Cerebellar nuclear complex (tissue), 1 donor: ENCODE results near the gene NGEF.

Experiments used
- DNase-seq, 2 experiments: peaks; one replicate each; lab custom pipeline; 2025; lab: John Stamatoyannopoulos, UW

Gene NGEF

DNA sequence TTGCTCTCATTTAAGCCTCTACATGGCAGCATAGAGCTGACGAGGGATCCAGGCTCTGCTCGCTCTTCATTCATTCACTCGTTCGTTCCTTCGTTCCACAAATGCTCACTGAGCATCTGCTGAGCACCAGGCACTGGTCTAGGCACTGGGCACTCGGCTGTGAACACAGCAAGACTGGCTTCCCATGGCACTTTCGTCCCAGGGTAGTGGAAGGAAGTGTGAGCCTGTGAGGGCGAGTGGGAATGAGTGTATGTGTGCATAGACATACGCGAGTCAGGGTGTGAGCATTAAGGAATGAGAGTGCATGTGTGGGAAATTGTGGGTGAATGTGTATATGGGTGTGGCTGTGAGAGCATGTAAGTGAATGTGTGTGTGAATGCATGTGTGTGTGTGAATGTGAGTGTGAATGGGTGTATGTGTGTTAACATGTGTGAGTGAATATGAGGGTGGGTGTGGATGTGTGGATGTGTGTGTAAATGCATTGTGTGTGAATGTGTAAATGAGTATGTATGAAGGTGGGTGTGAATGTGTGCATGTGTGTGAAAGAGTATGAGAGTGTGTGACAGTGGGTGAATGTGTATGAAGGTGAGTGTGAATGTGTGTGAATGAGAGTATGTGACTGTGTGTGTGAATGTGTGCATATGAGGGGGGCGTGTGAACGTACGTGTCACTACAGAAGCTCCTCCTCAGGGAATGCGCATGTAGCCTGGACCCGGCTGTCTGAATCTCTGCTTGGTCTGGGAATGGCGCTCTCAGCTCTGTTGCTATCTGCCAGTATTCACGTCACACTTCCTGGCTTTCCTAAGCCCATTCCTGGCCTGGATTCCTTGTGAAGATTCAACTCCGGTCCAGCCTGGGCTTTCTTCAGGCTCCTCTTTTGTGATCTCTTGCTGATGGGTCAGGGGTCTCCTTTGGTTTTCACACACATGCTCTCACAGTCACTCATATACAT, 114.2 kb downstream of the NGEF start:
- DNase-seq = no peak

DNA sequence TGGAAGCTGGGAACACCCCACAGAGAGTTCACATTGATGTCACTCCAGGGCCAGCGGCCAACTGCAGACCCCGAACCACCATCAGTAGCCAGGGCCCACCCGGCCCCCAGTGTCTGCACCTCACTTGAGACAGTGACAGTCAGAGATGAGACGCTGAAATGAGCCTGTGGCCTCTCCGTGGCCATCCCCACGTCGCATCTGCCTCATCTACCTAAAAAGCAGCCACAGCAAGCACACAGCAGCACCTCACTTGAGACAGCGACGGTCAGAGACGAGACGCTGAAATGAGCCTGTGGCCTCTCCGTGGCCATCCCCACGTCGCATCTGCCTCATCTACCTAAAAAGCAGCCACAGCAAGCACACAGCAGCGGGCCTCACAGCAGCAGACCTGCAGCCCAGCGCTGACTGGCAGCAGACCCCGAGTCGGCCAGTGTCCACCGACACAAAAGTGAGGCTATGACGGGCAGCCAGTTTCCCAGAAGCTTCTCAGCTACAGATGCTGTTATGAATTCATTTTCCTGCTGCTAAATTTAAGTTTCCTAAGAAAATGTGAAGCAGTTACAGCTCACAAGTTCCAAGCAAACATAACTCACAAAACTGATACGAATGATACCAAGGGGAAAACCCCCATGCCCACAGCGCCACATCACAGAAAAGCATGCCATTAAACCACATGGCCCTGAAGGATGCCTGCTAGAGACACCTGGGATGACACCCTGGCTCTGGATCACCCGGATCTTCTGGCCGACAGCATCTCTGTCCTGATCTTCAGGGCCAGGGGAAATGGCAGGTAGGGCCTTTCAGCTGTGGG, 115.3 kb downstream of the NGEF start:
- DNase-seq = no peak

DNA sequence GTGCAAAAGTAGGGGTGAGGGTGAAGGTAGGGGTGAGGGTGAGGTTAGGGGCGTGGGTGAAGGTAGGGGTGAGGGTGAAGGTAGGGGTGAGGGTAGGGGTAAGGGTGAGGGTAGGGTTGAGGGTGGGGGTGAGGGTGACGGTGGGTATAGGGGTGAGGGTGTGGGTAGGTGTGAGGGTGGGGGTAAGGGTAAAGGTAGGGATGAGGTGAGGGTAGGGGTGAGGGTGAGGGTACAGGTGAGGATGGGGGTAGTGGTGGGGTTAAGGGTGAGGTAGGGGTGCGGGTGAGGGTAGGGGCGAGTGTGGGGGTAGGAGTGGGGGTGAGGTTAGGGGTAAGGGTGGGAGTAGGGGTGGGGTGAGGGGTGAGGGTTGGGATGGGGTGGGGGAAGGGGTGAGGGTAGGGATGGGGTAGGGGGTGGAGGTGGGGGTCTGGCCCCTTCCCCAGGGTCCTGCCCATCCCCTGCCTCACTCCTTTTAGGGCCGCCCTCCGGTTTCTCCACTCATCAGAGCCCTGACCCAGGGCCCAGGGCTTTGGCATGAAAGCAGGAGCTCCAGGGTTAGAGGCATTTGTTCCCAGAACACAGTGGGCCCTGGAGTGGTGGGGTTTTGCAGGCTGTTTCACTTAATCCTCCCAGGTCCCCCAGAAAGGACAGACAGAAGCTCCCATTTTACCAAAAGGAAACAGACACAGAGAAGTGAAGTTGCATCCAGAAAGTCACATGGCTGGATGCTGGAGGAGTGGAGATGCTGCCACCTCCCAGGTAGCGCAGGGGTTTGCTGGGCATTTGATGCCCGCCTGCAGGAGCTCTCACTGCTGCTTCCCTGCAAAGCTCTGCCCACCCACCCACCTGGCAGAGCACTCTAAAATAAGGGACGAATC, 116.1 kb downstream of the NGEF start:
- DNase-seq = no peak

DNA sequence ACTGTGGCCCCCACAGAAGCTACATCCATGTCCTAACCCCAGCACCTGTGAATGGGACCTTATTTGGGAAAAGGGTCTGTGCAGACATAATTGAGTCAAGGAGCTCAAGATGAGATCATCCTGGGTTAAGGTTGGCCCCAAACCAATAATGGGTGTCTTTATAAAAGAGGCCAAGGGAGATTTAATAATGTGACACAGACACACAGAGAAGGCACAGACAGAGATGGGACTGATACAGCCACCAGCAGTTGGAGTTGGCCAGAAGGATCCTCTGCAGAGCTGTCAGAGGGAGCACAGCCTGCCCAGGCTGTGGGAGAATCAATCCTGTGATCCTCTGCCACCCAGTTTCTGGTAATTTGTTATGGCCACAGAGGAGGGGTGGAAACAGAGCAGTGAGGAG, 116.9 kb downstream of the NGEF start:
- DNase-seq = no peak

DNA sequence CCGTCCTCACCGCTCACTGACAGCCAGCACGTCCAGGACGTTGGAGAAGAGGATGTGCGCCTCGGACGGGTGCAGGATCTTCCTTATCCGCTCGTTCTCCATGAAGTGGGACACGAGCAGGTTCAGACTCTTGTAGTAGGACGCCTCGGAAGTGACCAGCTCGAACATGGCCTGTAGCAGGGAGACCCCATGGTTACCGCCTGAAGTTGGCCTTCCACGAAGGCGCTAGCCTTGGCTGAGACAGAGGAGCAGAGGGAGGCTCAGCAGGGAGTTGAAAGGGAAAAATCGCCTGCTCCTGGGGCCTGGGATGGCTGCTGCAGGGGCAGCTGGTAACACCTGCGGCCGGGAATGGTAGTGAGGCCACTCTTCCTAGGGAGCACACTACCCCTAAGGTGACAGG, 118.3 kb downstream of the NGEF start:
- DNase-seq = no peak

DNA sequence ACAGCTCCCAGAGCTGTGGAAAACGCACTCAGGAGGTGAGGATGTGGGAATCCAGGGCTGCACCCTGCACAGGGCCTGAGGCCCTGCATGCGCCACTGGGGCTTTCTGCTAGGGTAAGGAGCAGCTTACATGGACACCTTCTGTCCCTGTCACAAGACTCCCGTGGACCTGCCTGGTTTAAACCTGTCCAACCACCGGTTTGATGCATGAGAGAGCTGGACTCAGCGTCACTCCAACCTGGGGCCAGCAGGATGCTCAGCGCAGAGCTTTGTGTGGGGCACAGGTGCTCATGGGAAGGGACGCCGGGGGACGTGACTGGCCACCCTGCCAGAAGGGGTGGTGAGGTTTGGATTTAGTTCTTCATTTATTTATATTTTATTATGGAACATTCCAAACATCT, 118.8 kb downstream of the NGEF start:
- DNase-seq = no peak

DNA sequence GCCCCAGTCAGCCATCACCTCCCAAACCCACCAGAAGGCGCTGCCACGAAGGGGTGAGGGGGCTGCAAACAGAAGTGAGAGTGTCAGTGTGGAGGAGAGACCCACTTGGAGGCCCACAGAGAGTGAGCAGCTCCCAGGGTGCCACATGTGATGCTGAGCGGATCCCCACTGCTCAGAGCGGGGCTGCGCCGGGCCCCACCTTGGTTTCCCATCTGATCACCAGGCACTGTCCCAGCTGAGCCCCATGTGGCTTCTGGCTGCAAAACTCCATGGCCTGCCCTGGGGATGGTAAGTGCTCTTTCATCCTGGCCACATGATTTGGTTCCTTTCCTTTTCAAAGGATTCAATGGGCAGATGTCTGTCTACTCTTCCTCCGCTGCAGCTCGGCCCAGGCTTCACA, 119.2 kb downstream of the NGEF start:
- DNase-seq = no peak

DNA sequence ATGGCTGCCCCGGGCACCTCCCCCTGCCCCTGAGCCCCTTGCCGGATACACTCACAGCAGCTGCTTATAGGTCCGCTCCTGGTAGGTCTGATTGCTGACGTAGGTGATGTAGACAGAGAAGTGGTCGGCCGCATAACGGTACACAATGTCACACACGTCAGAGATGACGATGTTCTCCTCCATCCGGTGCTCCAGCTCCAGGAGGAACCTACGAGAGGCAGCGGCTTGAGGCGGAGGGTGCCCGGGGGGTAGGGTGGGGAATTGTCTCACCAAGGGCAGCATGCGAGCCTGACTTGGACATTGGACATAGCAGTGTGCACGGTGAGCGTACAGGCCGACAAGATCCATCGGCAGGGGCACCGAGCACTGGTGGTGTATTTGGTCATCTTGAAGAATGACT, 120.2 kb downstream of the NGEF start:
- no peak for DNase-seq

DNA sequence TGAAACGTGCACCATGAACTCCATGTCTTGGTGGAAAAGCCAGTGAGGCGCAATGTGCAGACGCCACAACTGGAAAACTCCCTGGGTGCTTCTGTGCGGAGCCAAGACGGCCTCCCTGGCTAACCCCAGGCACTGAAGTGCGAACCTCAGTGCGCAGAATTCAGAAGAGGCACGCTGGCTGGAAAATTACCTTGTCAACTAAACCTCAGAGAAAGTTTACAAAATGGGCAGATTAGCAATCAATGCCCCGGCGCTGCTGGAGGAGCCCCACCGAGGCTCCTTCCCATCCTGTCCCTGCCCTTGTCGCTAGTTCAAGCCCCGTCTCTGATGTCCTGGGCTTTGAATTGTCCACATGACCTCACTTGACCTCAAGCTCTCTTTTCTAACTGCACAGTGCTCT, 120.8 kb downstream of the NGEF start:
- no peak for DNase-seq

DNA sequence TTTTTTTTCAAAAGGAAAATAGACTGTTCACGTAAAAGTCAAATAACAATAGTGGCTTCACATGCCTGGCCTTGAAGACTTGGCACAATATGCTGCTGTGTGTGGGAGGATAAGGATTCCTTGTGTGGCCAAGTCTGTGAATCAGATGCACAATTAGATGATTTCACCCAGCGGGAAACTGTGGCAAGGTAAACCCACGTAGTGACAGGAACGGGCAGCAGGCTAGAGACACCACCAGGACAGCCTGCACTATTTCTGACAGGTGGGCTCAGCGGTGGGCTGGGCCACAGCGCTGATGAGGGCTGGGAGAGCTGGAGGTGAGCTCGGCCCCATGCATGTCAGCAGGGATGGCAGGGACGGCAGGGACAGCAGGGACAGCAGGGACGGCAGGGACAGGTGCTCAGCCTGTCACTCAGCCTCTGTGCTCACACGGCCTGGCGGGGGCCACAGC, 121.4 kb downstream of the NGEF start:
- DNase-seq = no peak

DNA sequence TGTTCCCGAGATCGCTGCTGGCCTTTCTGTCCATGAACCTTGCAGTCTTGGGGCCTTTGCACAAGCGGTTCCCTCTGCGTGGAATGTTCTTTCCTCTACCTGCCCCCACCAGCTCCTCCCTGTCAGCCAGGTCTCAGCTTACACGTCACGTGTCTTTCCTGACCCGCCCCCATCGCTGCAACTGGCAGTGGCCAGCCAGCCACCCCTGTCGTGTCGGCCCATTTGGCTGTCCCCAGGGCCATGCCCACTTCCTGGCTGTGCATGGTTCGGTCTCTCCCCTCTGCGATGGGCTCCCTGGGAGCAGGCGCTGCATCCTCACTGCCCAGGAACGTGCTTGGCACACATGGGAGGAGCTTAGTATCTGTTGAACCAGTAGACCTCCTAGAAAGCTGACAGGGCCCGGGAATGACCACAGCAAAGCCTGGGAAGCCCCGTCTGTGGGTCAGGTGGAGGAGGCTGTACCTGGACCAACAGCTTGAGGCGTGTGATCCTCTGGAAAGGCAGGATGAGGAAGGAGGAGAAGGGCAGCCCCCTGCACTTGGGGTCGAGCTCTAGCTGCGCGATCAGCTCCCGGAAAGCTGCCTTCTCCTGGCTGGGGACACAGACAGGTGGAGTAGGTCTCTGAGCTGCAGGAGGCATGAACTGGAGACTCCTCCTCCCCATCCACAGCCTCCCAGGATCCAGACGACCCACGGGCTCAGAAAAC, 122.0 kb downstream of the NGEF start:
- DNase-seq = no peak

DNA sequence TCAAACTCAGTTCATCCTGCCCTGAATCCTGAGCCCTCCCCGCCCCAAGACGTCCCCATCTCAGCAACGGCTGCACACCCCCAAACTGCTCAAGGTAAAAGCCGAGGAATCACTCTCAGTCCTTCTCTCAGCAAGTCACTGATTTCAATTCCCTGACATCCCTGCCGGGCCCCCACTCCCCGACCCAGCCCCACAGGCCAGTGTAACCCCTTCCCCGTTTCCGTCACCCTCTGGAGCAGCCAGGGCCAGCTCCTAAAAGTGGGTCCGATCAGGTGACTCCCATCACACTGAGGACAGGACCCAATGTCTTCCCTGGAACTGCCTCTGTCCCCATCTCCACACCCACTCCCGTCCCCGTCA, 122.5 kb downstream of the NGEF start:
- no peak for DNase-seq

DNA sequence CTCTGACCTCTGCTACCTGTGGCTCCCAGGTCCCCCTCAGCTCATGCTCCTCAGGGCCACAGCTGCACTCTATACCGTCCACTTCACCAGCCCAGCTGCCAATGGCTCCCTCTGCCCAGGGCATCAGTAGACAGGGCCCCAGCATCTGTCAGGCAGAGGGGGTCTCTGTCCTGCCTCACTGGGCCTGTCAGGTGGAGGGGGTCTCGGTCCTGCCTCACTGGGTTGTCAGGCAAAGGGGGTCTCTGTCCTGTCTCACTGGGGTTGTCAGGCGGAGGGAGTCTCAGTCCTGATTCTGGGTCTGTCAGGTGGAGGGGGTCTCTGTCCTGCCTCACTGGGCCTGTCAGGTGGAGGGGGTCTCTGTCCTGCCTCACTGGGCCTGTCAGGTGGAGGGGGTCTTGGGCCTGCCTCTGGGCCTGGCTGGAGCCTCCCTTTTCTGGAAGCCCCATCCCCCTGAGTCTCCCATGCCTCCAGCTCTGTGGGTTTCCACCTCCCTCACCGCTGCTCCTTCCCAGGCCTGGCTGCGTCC, 123.1 kb downstream of the NGEF start:
- DNase-seq = no peak

DNA sequence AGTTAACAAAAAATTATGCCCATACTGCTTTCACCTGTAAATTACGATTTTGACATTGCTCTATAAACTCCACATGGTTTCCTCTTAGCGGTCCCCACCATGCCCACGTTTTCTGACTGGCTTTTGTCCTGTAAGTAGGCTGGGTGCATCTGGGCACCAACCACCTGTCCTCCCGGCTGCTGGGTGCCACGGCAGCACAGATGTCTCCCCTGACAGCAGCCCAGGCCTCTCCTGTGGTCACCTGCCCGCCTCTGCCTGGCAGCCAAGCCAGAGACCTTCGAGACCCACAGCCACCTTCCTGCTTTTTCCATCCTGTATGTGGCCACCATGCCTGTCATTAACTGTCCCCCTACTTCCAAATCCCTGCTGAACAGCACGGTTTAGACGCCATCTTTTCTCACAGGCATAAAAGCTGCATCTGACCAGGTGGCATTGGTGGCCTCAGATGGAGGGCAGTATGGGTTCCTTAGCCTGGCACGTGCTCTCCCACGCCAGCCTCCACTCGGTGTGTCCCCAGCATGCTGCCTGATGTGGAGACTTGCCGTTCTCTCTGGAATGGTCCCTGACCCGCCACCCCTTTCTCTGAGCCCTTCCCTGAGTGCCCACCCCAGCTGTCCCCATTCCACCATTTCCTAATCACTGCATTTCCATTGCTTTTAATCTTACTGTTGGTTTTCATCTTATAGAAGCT, 124.1 kb downstream of the NGEF start:
- no peak for DNase-seq

DNA sequence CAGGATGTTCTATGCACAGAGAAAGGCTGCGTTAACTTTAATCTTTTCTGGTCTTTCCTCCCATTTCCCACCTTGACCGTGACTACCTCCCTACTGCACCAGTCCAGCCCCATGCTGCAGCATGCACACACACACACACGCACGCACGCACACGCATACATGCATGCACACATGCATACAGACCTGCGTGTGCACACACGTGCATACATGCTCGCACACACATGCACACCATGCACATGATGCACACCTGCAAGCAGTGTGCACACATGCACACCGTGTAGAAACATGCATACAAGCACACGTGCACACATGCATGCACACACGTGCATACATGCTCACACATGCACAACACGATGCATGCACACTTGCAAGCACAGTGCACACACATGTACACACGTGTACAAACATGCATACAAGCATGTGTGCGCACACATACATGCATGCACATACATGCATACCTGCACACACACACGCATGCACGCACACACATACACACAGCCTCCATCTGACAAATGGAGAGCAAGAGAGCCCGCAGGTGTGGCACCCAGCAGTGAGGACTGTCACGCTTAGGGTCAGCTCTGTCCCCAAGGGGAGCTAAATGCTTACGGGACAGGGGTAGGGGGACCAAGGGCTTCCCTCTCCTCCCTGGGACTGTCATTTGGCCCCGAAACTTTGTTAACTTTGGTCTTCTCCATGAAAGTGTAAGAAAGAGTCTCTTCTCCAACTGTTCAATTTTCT, 124.8 kb downstream of the NGEF start:
- DNase-seq = no peak

DNA sequence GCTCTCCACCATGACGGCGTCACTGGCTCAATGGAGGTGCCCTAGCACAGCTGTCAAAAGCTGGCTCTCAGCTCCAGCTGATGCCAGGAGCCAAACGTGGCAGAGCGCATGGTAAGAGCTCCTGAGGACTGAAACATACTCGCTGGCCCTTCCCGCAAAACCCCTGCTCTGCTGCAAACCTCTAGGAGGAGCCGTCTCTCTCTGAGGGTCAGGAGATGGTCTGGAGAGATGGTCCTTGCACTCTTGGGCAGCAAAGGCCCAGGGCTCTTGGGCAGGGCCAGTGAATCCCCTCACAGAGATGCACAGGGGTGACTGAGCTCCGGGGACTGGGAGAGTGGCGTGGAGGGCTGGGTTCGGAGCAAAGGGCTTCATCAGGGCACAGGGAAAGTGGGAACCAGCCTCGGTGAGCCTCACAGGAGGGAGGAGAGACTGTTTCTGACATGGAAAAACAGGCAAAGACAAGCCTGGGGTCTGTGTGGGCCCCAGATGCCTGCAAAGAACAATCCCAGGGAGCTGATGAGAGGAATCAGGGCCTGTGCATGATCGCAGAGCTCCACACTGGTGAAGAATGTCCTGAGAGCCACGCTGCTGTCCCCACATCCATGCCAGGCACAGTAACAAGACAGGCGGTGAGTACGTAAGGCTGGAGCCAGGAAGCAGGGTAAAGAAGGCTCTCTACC, 125.7 kb downstream of the NGEF start:
- DNase-seq = no peak

DNA sequence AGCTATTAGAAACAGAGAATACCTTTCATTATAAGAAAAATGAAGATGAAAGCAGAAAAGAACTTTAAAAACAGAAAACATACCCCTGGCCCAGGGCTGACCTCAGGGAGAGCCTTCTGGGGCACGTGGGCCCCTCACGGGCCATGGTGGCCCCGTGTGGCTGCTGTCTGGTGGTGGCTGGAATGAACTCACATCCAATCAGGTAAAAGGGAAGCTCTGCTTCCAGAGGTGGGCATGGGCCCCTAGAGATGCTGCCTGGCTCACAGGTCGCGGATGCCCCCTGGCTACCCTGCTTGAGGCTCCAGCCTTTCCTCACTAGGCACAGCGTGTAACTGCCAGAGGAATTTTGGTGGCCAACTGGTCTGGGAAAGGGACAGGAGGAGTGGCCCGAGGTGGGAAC, 126.4 kb downstream of the NGEF start:
- no peak for DNase-seq

DNA sequence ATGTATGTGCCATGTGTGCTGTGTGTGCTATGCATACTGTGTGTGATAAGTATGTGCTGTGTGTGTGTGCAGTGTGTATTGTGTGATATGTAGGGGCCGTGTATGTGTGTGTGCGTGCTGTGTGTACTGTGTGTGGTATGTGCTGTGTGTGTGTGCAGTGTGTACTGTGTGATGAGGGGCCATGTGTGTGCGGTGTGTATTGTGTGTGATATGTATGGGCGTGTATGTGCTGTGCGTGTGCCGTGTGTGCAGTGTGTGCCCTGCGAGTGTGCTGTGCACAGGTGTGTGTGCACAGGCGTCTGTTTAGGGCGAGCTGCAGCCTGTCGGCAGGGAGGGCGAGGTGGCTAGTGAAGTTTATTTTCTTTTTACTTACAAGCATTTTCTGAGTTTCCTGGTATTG, 126.9 kb downstream of the NGEF start:
- DNase-seq = no peak

DNA sequence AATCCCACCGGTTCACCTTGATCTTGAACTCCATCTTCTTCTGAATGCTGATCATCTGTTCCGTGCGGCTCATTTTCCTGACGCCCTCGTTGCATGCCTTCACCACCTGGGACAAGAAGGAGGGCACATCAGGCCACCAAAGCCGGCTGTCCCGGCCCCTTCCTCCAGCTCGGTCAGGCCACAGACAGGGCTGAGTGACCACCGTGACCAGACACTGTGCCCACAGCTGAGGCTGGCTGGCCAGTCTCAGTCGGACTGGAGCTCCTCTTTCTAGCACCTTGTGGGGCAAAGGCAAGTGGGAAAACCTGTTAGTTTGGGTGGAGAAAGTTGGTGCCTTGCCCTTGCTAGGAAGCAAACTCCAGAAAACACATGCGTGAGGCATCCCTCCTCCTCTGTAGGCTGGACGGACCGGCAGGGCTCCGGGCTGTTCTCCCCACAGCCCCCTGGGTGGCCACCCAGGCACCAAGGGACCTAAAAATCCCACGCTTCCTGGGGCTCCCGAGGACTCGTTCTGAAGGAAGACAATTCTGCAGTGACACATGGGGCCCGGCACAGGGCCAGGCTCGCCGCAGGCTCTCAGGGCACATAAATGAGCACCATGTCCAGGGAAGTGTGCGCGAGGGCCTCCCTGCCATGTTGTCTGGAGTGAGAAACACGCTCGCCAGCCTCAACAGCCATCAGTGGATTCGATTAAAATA, 127.6 kb downstream of the NGEF start:
- no peak for DNase-seq
